Embryonic facial prominence (tissue), 1 donor: ENCODE data around the gene THSD7B.

Experiments used
- DNase-seq: peaks from one replicate; pipeline ENCODE4 v3.0.0-alpha.2; 2016; ENCODE audit errors: extremely low spot score

THSD7B gene

DNA sequence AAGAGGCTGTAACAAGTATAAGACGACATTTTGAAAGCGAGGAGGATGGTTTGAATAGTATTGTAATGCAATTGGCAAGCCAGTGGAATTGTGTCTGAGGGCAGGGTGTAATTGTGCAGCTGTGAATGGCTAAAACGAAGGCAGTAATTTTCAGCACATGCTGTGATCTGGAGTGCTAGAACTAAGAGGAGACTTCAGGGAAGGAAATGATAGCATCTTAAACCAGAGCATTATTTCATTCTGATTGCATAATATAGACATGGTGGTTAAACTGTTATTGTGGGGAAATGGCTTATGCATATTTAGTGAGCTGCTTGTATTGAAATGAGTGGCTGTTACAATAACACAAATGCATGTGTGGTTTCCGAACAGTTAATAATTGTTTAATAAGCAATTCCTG, 36.3 kb downstream of the THSD7B start:
- DNase-seq = no peak

- DNase-seq = no peak
Measured at GRCh38 chr2:136809998-136810397, 44.7 kb downstream of the THSD7B start.

DNA sequence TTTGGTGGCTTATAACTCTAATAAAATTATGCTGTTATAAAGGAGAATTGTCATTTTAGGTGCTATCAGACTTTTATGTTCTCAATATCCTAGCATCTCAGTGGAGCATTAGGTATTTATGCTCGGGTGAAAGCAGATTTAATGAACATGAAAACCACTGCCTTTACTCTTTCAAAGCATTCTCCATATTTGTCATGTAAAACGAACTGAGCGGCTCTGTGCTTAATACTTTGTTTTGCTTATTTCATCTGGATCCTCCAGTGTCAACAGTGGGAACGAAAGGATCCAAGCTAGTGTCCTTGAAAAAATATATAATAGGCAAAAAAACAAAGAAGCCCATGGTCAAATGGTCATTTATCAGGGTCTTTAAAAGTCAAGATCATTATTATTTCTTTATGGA, 53.5 kb downstream of the THSD7B start:
- DNase-seq = no peak

GRCh38 chr2:136823291-136823690, 57.9 kb downstream of the THSD7B start:
- no peak for DNase-seq

DNA sequence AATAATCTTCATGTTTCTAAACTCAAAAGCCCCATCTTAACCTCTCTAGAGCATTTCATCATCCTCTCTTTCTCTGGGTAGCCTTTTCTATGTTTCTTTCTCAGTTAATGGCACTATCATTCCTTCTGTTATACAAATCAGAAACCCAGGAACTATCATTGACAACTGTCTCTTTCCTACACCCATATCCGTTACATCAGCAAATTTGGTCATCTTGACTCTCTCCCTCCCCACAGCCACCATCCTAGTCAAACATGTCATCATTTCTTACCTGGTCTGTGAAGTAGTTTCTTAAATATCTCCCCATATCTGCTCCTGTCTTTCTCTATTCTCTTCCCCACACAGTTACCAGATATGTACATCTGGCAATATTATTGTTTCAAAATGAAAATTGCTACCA, 62.8 kb downstream of the THSD7B start:
- no peak for DNase-seq

DNA sequence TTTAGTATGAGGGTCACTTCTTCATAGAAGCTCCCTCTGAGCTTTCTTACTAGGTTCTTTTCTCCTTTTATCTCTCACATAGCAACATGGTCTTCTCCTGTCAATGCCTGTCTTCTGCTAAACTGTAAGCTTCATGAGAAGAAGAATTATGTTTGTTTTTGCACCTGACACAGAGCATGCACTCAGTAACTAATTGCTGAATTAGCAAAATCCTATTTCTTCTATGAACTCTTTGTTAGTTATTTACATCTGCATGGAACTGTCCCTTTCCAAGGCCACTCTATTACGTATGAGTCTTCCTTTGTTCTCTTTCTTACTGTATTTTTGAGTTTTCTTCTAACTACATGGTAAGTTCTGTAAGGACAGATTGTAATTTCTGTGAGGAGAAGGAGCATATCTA, 63.4 kb downstream of the THSD7B start:
- no peak for DNase-seq

DNA sequence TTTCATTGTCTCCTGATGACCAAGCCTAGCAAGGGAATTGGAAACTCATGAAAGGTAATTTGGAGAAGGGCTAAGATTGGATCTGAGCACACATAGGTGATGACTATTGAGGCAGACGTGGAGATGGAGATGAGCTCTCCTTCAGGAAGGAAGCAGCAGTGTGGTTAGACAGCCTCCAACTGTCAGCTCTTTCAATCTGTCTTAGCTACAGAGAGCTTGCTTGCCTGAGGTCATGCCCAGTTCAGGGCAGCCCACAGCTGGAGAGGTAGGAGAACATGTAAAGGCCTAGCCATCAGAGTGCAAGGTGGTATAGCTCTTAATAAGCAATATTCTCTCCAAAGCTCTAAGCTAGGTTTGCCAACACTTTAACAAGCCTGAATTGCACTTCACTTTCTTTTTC, 79.2 kb downstream of the THSD7B start:
- DNase-seq = no peak

DNA sequence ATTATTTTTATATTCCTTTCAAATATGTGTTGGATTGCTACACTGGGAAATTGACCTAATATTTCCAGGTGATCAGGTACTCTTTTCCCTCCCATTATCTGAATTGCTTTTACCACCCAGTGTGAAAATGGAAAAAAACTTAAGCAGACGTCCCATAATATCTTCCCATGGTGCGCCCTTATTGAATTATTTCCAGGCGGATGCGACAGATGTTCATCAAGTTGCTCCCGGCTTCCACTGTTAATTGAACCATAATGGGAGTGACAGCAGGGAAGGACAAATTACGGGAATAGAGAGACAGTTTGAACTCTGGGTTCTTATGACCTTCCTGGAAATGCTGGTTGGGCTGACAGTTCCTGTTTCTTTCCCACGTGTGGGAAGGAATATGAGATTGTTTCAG, 93.3 kb downstream of the THSD7B start:
- DNase-seq = no peak

DNA sequence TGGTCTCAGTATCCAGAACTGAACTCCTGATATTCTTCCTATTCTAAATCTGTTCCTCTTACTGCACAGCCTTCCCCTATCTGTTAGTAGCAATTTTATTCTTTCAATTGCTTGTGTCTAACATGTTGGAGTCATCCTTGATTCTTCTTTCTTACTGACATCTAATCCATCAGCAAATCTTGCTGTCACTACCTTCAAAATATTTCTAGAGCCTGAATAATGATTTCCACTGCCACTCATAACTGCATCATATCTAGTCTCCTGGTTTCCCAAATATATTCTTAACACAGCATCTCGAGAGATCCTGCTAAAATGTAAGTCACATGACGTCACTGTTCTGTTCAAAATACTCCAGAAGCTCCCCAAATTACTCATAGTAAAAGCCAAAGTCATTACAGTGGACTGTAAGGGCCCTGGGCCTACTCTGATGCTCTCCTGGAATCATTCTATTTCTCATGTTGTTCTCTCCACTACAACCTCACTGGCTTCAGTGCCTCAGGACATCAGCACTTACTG, 95.2 kb downstream of the THSD7B start:
- DNase-seq = no peak

- no peak for DNase-seq
Measured at GRCh38 chr2:136863468-136863867, 98.1 kb downstream of the THSD7B start.

DNA sequence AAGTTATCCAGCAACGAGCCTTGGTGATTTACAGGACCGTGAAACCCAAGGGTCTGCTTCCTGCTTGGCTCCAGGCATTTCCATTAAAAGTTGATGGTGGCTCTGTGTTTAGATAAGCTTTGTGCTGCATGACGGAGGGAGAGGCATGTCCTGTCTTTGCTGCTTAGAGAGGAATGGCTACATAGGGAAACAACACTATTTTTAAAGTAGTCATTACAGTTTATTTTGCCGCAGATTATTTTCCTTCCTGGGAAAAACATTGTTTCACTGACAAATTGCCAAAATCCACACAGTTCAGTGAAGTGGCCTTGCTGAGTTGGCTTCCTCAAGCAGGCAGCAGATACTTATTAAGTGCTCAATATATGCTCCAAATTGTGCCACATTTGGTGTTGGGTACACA, 98.5 kb downstream of the THSD7B start:
- DNase-seq = no peak

- no peak for DNase-seq
Measured at GRCh38 chr2:136871424-136871823, 106.1 kb downstream of the THSD7B start.

GRCh38 chr2:136874258-136874657, 108.9 kb downstream of the THSD7B start:
- no peak for DNase-seq

GRCh38 chr2:136891100-136891499, 125.8 kb downstream of the THSD7B start:
- no peak for DNase-seq

DNA sequence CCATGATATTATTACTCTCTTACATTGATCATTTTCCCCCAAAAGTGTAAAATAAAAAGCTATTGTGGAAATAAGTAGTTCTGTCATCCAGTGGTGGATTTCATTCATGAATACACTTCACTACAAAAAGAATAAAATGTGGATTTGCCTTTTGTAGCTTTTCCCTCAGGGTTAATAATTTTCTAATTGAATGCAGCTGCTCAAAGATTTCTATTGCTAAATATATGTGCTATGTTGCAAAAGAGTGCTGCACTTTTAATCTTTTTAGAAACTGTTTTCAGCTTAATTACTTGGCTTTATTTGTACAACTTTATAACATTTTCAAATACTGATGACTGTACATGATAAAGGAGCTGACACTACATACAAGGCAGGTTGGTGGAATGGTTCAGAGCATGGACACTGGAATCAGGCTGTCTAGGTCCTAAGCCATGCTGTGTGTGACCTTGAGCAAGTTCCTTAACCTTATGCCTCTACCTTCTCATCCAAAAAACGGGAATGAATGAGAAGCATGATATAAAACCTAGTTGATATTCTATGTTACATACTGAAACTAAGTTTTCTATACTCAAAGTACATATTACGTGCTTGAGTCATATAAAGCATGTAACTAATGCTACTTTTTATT, 128.8 kb downstream of the THSD7B start:
- DNase-seq = no peak

DNA sequence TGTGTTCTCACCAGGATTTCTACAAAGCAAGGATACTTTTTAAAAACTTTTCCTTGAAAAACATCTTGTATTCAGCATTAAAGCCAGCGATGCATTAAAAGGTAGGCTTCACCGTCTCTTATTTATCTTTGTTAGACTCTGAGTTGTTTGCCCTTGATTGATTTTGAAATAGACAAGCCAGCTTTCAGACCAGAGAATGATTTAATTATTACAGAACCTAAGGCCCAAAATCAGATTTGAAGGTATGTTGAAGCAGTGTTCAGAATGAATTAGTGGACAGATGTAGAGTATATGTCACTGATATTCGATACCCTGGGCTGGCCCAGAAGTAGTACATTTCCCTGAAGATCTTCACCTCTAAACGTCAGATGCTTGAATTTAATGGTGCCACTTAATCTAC, 136.4 kb downstream of the THSD7B start:
- DNase-seq = no peak

- no peak for DNase-seq
Measured at GRCh38 chr2:136905779-136906178, 140.4 kb downstream of the THSD7B start.

DNA sequence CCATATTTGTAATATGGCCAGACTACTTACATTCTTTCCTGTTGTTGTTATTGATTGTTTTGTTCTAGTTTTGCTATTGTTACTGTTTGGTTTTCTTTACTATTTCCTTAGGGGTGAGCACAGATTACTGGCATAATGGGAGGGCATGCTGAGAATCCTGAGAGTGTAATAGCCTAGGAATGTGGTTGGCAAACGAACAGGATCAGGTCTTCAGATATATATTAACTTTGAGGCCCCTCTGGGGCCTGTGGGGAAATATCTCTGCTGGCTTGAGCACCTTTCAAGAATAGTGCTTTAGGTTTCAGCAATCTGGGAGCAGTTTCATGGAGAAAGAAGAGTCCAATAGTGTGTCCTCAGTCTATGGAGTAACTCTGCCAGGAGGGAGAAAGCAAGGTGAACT, 144.4 kb downstream of the THSD7B start:
- no peak for DNase-seq

GRCh38 chr2:136916131-136916530, 150.8 kb downstream of the THSD7B start:
- no peak for DNase-seq

DNA sequence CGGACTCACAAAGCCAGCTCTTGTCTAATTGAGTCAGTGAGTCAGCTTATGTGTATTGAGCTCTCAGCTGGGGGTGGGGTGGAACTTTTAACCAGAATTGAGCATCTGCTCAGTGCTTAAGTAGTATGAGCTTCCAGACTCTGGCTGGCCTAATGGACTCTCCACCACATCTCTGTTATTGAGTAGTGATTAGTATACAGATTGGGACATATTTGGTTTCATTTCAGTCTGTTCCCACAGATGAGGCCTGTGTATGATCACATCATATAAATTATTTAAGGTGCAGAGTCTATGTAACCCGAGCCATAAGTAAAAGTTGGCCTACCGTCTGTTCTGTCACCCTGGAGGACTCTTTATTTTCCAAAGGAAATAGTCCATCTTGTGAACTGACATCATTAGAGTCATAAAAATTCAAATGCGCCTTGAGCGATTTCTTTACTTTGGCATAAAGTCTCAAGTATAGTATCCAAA, 152.1 kb downstream of the THSD7B start:
- no peak for DNase-seq

GRCh38 chr2:136919682-136920081, 154.3 kb downstream of the THSD7B start:
- DNase-seq = no peak

DNA sequence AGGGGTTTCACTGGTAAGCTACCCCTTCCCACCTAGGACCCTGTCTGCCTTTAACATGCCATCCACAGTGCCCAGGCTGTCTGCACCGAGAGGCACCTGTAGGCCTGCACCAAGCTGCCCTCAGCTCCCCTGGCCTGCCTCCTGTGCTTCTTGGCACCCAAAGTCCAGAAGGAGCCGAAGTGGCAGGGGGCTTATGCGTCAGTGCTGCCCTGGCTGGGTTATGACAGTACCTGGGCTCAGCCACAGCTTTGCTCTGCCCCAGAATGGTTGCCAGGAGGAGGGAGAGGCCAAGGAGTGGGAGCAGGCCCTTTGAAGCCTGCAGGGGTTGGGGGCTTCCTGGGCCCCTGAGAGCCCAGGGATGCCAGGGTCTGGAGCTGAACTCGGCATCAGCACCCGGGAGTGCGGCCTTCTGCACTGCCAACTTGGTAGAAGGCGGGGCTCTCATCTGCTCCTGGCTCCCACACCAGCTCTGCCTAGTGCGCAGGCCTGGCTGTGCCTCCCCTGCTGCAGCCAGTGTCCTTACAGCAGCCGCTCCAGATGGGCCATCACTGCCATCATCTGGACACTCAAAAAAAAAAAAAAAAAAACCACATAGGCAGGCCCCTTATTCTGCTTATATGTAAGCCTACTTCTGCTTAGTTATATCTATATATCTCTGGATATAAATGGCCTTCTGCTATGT, 155.4 kb downstream of the THSD7B start:
- no peak for DNase-seq

DNA sequence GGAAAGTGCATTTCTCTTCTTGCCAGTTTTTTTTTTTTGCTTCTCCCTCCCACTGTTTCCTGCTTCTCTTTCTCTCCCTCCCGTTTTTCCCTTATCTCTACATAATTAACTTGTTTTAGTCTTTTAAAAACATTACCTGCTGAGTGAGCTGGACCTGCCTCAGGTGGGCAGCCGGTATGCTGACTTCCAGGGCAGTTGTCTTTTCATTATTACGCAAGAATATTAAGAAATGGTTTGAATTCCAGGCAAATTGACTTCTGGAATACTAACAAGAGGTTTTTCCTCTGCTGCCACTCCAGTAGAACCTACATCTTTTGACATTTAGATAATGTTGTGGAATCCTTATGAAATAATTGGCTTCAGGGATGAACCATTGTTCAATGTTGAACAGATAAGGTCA, 161.8 kb downstream of the THSD7B start:
- no peak for DNase-seq

- no peak for DNase-seq
Measured at GRCh38 chr2:136929531-136929930, 164.2 kb downstream of the THSD7B start.
